Dedifferentiated amniotic fluid mesenchymal stem cell (primary cell): ENCODE data around the gene SERPINA4.
A peak's percentile ranks its signal among the peaks of the same experiment; 100 is the strongest.
"Not testable (repeated sequence)": the region's sequence is repeated elsewhere in the genome, so short reads cannot be mapped to it uniquely, and the experiment has no call there.

Source experiments
- DNase-seq: peaks from one replicate; pipeline ENCODE4 v3.0.0-alpha.2; 2016; ENCODE audit errors: extremely low spot score

Gene SERPINA4

GRCh38 chr14:94592457-94592856 is 31.2 kb downstream of the SERPINA4 start:
- no peak for DNase-seq

GRCh38 chr14:94593376-94593748 is 32.1 kb downstream of the SERPINA4 start:
- DNase-seq, result no peak

- no peak for DNase-seq
These were observed 32.6 kb downstream of the SERPINA4 start for GRCh38 chr14:94593749-94594431.

GRCh38 chr14:94594441-94594840 is 33.2 kb downstream of the SERPINA4 start:
- DNase-seq, result no peak

GRCh38 chr14:94595912-94596311 is 34.7 kb downstream of the SERPINA4 start:
- no peak for DNase-seq

- no peak for DNase-seq
These were observed 35.1 kb downstream of the SERPINA4 start for GRCh38 chr14:94596361-94596760.

- no peak for DNase-seq
These were observed 36.5 kb downstream of the SERPINA4 start for GRCh38 chr14:94597788-94598187.

GRCh38 chr14:94598506-94598815 is 37.2 kb downstream of the SERPINA4 start:
- DNase-seq, result no peak

GRCh38 chr14:94598816-94599655 is 37.8 kb downstream of the SERPINA4 start:
- DNase-seq, result peak; percentile 87

GRCh38 chr14:94599656-94600004 is 38.4 kb downstream of the SERPINA4 start:
- no peak for DNase-seq

GRCh38 chr14:94600148-94600545 is 38.9 kb downstream of the SERPINA4 start:
- no peak for DNase-seq

GRCh38 chr14:94601884-94602391 is 40.7 kb downstream of the SERPINA4 start:
- peak; percentile 89 for DNase-seq

GRCh38 chr14:94602722-94603121 is 41.5 kb downstream of the SERPINA4 start:
- DNase-seq, result no peak

- DNase-seq, result no peak
These were observed 44.1 kb downstream of the SERPINA4 start for GRCh38 chr14:94605361-94605760.

GRCh38 chr14:94608966-94609365 is 47.7 kb downstream of the SERPINA4 start:
- not testable (repeated sequence) for DNase-seq

GRCh38 chr14:94611179-94611578 is 49.9 kb downstream of the SERPINA4 start:
- DNase-seq, result no peak

- DNase-seq, result no peak
These were observed 50.9 kb downstream of the SERPINA4 start, which contains the start of gene SERPINA3 for GRCh38 chr14:94612174-94612573. SERPINA3 (plus strand) TSS chr14:94612391; CDS start chr14:94614442, 2,051 bp downstream.

GRCh38 chr14:94612580-94613554 is 51.6 kb downstream of the SERPINA4 start:
- DNase-seq, result peak; percentile 49

- DNase-seq, result no peak
These were observed 52.7 kb downstream of the SERPINA4 start for GRCh38 chr14:94613720-94614644.

GRCh38 chr14:94614802-94615201 is 53.6 kb downstream of the SERPINA4 start:
- DNase-seq, result no peak

- no peak for DNase-seq
These were observed 54.0 kb downstream of the SERPINA4 start for GRCh38 chr14:94615254-94615653.
